ENCODE results near the gene DPP6.

GRCh38 chr7:154304231-154304630 is 252.0 kb downstream of the DPP6 start:
- TF ChIP-seq, protein P1, sequence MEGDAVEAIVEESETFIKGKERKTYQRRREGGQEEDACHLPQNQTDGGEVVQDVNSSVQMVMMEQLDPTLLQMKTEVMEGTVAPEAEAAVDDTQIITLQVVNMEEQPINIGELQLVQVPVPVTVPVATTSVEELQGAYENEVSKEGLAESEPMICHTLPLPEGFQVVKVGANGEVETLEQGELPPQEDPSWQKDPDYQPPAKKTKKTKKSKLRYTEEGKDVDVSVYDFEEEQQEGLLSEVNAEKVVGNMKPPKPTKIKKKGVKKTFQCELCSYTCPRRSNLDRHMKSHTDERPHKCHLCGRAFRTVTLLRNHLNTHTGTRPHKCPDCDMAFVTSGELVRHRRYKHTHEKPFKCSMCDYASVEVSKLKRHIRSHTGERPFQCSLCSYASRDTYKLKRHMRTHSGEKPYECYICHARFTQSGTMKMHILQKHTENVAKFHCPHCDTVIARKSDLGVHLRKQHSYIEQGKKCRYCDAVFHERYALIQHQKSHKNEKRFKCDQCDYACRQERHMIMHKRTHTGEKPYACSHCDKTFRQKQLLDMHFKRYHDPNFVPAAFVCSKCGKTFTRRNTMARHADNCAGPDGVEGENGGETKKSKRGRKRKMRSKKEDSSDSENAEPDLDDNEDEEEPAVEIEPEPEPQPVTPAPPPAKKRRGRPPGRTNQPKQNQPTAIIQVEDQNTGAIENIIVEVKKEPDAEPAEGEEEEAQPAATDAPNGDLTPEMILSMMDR (IDR thresholded peaks at IDR 0.05), result no peak
- TF ChIP-seq POLR2A (IDR thresholded peaks at IDR 0.05) (no peak), POLR2AphosphoS5 (IDR thresholded peaks at IDR 0.05) (no peak)
